Measurements from ENCODE around the gene PTX4.

PTX4 gene

GRCh38 chr16:1524366-1524765, 35.6 kb upstream of the PTX4 start:
- no peak for DNase-seq (ENCODE audit: low read depth in 2 of 2)

- DNase-seq (ENCODE audit: low read depth in 2 of 2): no peak
These were observed 35.0 kb upstream of the PTX4 start for GRCh38 chr16:1523581-1524245.

- no peak for DNase-seq (ENCODE audit: low read depth in 2 of 2)
These were observed 31.7 kb upstream of the PTX4 start for GRCh38 chr16:1520461-1520860.

- DNase-seq (ENCODE audit: low read depth in 2 of 2): no peak
These were observed 31.1 kb upstream of the PTX4 start for GRCh38 chr16:1519831-1520230.

GRCh38 chr16:1518626-1519135, 29.9 kb upstream of the PTX4 start:
- no peak for DNase-seq (ENCODE audit: low read depth in 2 of 2)

GRCh38 chr16:1514507-1514906, 25.8 kb upstream of the PTX4 start:
- no peak for DNase-seq (ENCODE audit: low read depth in 2 of 2)

GRCh38 chr16:1512774-1513173, 24.0 kb upstream of the PTX4 start:
- no peak for DNase-seq (ENCODE audit: low read depth in 2 of 2)

GRCh38 chr16:1511662-1512569, 23.2 kb upstream of the PTX4 start:
- DNase-seq (ENCODE audit: low read depth in 2 of 2): no peak

- no peak for DNase-seq (ENCODE audit: low read depth in 2 of 2)
These were observed 22.2 kb upstream of the PTX4 start for GRCh38 chr16:1510941-1511351.

- no peak for DNase-seq (ENCODE audit: low read depth in 2 of 2)
These were observed 21.5 kb upstream of the PTX4 start for GRCh38 chr16:1510272-1510671.

GRCh38 chr16:1509307-1510221, 20.8 kb upstream of the PTX4 start:
- DNase-seq (ENCODE audit: low read depth in 2 of 2): no peak

- DNase-seq (ENCODE audit: low read depth in 2 of 2): no peak
These were observed 19.9 kb upstream of the PTX4 start for GRCh38 chr16:1508494-1509187.

- DNase-seq (ENCODE audit: low read depth in 2 of 2): no peak
These were observed 17.9 kb upstream of the PTX4 start for GRCh38 chr16:1506494-1507213.

GRCh38 chr16:1505912-1506311, 17.2 kb upstream of the PTX4 start:
- DNase-seq (ENCODE audit: low read depth in 2 of 2): no peak

- DNase-seq (ENCODE audit: low read depth in 2 of 2): no peak
These were observed 16.5 kb upstream of the PTX4 start for GRCh38 chr16:1505073-1505844.

GRCh38 chr16:1503110-1503955, 14.6 kb upstream of the PTX4 start:
- DNase-seq (ENCODE audit: low read depth in 2 of 2): no peak

- no peak for DNase-seq (ENCODE audit: low read depth in 2 of 2)
These were observed 13.6 kb upstream of the PTX4 start for GRCh38 chr16:1502092-1503004.

GRCh38 chr16:1501630-1502029, 12.9 kb upstream of the PTX4 start:
- no peak for DNase-seq (ENCODE audit: low read depth in 2 of 2)

Data from stimulated activated CD8-positive, alpha-beta memory T cell treated with anti-CD3 and anti-CD28 coated beads, Interleukin-15, amount 100 ng/mL, for 4 hours (primary cell).